ENCODE results near the gene PPFIBP2. TPM values are rescaled to one million over a fixed set of nuclear protein-coding genes. Genes with fewer than 3 reads are reported as not detected.
"Not testable (repeated sequence)": the region's sequence is repeated elsewhere in the genome, so short reads cannot be mapped to it uniquely, and the experiment has no call there.

PPFIBP2 gene
- total RNA-seq, 1 donor from 2014 or later: 8.7 TPM

GRCh38 chr11:7515447-7515886 lies 1.7 kb downstream of the PPFIBP2 start:
- no peaks in the 10 kb centered on the region for H3K9me3 ChIP-seq (ENCODE audit: low read depth)
- peaks cover 6% of the 10 kb centered on the region for H3K9me3 Mint-ChIP-seq
- no peaks in the 10 kb centered on the region for H3K36me3 Mint-ChIP-seq
- H3K79me2 ChIP-seq (ENCODE audit: low read depth): no peaks in the 10 kb centered on the region
- H4K20me1 ChIP-seq (ENCODE audit: low read depth): no peaks in the 10 kb centered on the region
- peaks cover 22% of the 10 kb centered on the region for H3K27me3 ChIP-seq
- no peak for DNase-seq (ENCODE audit: low spot score)
- H3K27me3 Mint-ChIP-seq (ENCODE audit: insufficient read depth, low read depth): peaks cover 13% of the 10 kb centered on the region
- no peak overlapping the region for H3K27ac Mint-ChIP-seq
- H3K4me1 Mint-ChIP-seq: peaks cover 21% of the 10 kb centered on the region
- no peaks in the 10 kb centered on the region for H3K36me3 ChIP-seq
- no peak overlapping the region for H2AFZ ChIP-seq (replicated peaks)
- H3K9ac ChIP-seq: no peak overlapping the region
- H3K4me2 ChIP-seq: no peak overlapping the region
- H3K27ac ChIP-seq: no peak overlapping the region
- no peak for TF ChIP-seq EZH2phosphoT487 (IDR thresholded peaks at IDR 0.05)
- no peak for TF ChIP-seq EZH2 (IDR thresholded peaks at IDR 0.05)
- TF ChIP-seq, protein P1, sequence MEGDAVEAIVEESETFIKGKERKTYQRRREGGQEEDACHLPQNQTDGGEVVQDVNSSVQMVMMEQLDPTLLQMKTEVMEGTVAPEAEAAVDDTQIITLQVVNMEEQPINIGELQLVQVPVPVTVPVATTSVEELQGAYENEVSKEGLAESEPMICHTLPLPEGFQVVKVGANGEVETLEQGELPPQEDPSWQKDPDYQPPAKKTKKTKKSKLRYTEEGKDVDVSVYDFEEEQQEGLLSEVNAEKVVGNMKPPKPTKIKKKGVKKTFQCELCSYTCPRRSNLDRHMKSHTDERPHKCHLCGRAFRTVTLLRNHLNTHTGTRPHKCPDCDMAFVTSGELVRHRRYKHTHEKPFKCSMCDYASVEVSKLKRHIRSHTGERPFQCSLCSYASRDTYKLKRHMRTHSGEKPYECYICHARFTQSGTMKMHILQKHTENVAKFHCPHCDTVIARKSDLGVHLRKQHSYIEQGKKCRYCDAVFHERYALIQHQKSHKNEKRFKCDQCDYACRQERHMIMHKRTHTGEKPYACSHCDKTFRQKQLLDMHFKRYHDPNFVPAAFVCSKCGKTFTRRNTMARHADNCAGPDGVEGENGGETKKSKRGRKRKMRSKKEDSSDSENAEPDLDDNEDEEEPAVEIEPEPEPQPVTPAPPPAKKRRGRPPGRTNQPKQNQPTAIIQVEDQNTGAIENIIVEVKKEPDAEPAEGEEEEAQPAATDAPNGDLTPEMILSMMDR (IDR thresholded peaks at IDR 0.05): no peak
- peaks cover 14% of the 10 kb centered on the region for H3K4me1 ChIP-seq
- peak overlapping the region; percentile 1 for H3K4me3 Mint-ChIP-seq
- H3K4me3 ChIP-seq: no peak overlapping the region
- peaks cover 11% of the 10 kb centered on the region for H3F3A ChIP-seq (ENCODE audit: low read depth)

GRCh38 chr11:7516475-7516874 lies 2.7 kb downstream of the PPFIBP2 start:
- Histone ChIP-seq H3K27ac (no peak overlapping the region), H3K4me3 (no peak overlapping the region), H3K9me3 (ENCODE audit: low read depth) (no peaks in the 10 kb centered on the region), H3K79me2 (ENCODE audit: low read depth) (no peaks in the 10 kb centered on the region), H4K20me1 (ENCODE audit: low read depth) (no peaks in the 10 kb centered on the region), H3K4me1 (peaks cover 14% of the 10 kb centered on the region), H3K36me3 (no peaks in the 10 kb centered on the region), H3F3A (ENCODE audit: low read depth) (peaks cover 11% of the 10 kb centered on the region), H3K27me3 (peaks cover 22% of the 10 kb centered on the region), H3K4me2 (no peak overlapping the region), H3K9ac (no peak overlapping the region), H2AFZ (replicated peaks) (no peak overlapping the region)
- TF ChIP-seq, protein P1 (IDR thresholded peaks at IDR 0.05): no peak
- TF ChIP-seq EZH2phosphoT487 (IDR thresholded peaks at IDR 0.05) (no peak), EZH2 (IDR thresholded peaks at IDR 0.05) (no peak)
- Mint-ChIP-seq H3K9me3 (peaks cover 6% of the 10 kb centered on the region), H3K4me1 (peaks cover 21% of the 10 kb centered on the region), H3K4me3 (no peak overlapping the region), H3K27me3 (ENCODE audit: insufficient read depth, low read depth) (peaks cover 13% of the 10 kb centered on the region), H3K36me3 (no peaks in the 10 kb centered on the region), H3K27ac (no peak overlapping the region)
- no peak for DNase-seq (ENCODE audit: low spot score)

GRCh38 chr11:7517743-7518142 lies 3.9 kb downstream of the PPFIBP2 start:
- Mint-ChIP-seq H3K27me3 (ENCODE audit: insufficient read depth, low read depth) (peaks cover 12% of the 10 kb centered on the region), H3K4me1 (peaks cover 16% of the 10 kb centered on the region)
- not testable (repeated sequence) for H3K4me3 Mint-ChIP-seq; H3K36me3 Mint-ChIP-seq; H3K27ac ChIP-seq; H3K9me3 ChIP-seq (ENCODE audit: low read depth); H3K9ac ChIP-seq; H3K4me2 ChIP-seq; DNase-seq (ENCODE audit: low spot score); H3F3A ChIP-seq (ENCODE audit: low read depth); H3K9me3 Mint-ChIP-seq; H3K27ac Mint-ChIP-seq; H2AFZ ChIP-seq (replicated peaks); H3K79me2 ChIP-seq (ENCODE audit: low read depth); H4K20me1 ChIP-seq (ENCODE audit: low read depth); H3K36me3 ChIP-seq; H3K4me3 ChIP-seq
- Histone ChIP-seq H3K27me3 (peaks cover 22% of the 10 kb centered on the region), H3K4me1 (peaks cover 11% of the 10 kb centered on the region)

- H4K20me1 ChIP-seq (ENCODE audit: low read depth): no peaks in the 10 kb centered on the region
- no peak for TF ChIP-seq EZH2 (IDR thresholded peaks at IDR 0.05)
- TF ChIP-seq, protein P1 (IDR thresholded peaks at IDR 0.05): no peak
- TF ChIP-seq EZH2phosphoT487 (IDR thresholded peaks at IDR 0.05): no peak
- no peaks in the 10 kb centered on the region for H3F3A ChIP-seq (ENCODE audit: low read depth)
- H3K4me3 ChIP-seq: no peak overlapping the region
- Mint-ChIP-seq H3K4me1 (peaks cover 11% of the 10 kb centered on the region), H3K27me3 (ENCODE audit: insufficient read depth, low read depth) (peaks cover 9% of the 10 kb centered on the region), H3K27ac (no peak overlapping the region), H3K4me3 (no peak overlapping the region), H3K9me3 (peaks cover 6% of the 10 kb centered on the region), H3K36me3 (no peaks in the 10 kb centered on the region)
- H3K4me2 ChIP-seq: no peak overlapping the region
- peaks cover 7% of the 10 kb centered on the region for H3K4me1 ChIP-seq
- peaks cover 21% of the 10 kb centered on the region for H3K27me3 ChIP-seq
- no peaks in the 10 kb centered on the region for H3K9me3 ChIP-seq (ENCODE audit: low read depth)
- H2AFZ ChIP-seq (replicated peaks): no peak overlapping the region
- H3K79me2 ChIP-seq (ENCODE audit: low read depth): no peaks in the 10 kb centered on the region
- H3K27ac ChIP-seq: no peak overlapping the region
- H3K9ac ChIP-seq: no peak overlapping the region
- H3K36me3 ChIP-seq: no peaks in the 10 kb centered on the region
- no peak for DNase-seq (ENCODE audit: low spot score)
Measured at GRCh38 chr11:7518811-7519562, 5.2 kb downstream of the PPFIBP2 start.

All from neural progenitor cell (in vitro differentiated cells).